Measurements from ENCODE around the gene DOCK2.

DOCK2 gene

DNA sequence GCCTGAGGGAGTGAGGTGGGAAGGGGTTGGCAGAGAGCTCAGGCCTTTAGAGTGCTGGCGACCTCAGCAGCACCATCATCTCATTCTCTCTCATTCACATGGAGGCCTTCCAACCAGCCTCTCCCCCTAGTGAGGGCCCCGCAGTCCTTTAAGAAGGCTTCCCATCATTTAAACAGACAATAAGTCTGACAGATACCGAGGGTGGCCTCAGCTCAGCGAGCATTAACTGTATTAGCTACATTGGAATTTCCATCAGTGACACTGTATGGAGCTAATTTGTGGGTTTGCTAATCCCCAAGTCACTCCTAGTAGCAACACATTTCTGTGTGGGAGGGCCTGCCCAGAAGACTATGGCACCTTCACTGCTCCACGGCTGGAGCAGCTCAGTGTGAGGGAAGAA lies 267.4 kb downstream of the DOCK2 start:
- H3K4me1 ChIP-seq (ENCODE audit: control insufficient read depth, insufficient read depth, low read length) = peaks cover 10% of the 10 kb centered on the region
- no peak overlapping the region for H3K27ac ChIP-seq (ENCODE audit: low read depth, low read length)
- H3K9ac ChIP-seq (ENCODE audit: low read length) = no peak overlapping the region
- H3K36me3 ChIP-seq (ENCODE audit: control insufficient read depth, insufficient read depth, low read length) = no peaks in the 10 kb centered on the region
- H3K9me3 ChIP-seq (ENCODE audit: control insufficient read depth, insufficient read depth, low read depth, low read length) = no peaks in the 10 kb centered on the region
- peaks cover 30% of the 10 kb centered on the region; the same call in 1 of the 2 replicates for H3K27me3 ChIP-seq (ENCODE audit: control insufficient read depth, insufficient read depth, low read length)
- no peak overlapping the region for H3K4me3 ChIP-seq (ENCODE audit: low read depth, low read length)

GRCh38 chr5:169905017-169905416 lies 267.9 kb downstream of the DOCK2 start:
- Histone ChIP-seq H3K9me3 (ENCODE audit: control insufficient read depth, insufficient read depth, low read depth, low read length) (no peaks in the 10 kb centered on the region), H3K4me3 (ENCODE audit: low read depth, low read length) (no peak overlapping the region), H3K36me3 (ENCODE audit: control insufficient read depth, insufficient read depth, low read length) (no peaks in the 10 kb centered on the region), H3K27ac (ENCODE audit: low read depth, low read length) (no peak overlapping the region), H3K4me1 (ENCODE audit: control insufficient read depth, insufficient read depth, low read length) (peaks cover 10% of the 10 kb centered on the region), H3K9ac (ENCODE audit: low read length) (no peak overlapping the region), H3K27me3 (ENCODE audit: control insufficient read depth, insufficient read depth, low read length) (peaks cover 33% of the 10 kb centered on the region; the same call in 1 of the 2 replicates)

GRCh38 chr5:169906745-169907649 lies 269.9 kb downstream of the DOCK2 start:
- H3K4me1 ChIP-seq (ENCODE audit: control insufficient read depth, insufficient read depth, low read length) = peaks cover 10% of the 10 kb centered on the region
- no peak overlapping the region for H3K4me3 ChIP-seq (ENCODE audit: low read depth, low read length)
- no peaks in the 10 kb centered on the region for H3K9me3 ChIP-seq (ENCODE audit: control insufficient read depth, insufficient read depth, low read depth, low read length)
- no peak overlapping the region for H3K27ac ChIP-seq (ENCODE audit: low read depth, low read length)
- H3K9ac ChIP-seq (ENCODE audit: low read length) = no peak overlapping the region
- peaks cover 33% of the 10 kb centered on the region; the same call in 1 of the 2 replicates for H3K27me3 ChIP-seq (ENCODE audit: control insufficient read depth, insufficient read depth, low read length)
- no peaks in the 10 kb centered on the region for H3K36me3 ChIP-seq (ENCODE audit: control insufficient read depth, insufficient read depth, low read length)

GRCh38 chr5:169908864-169909263 lies 271.8 kb downstream of the DOCK2 start:
- Histone ChIP-seq H3K27me3 (ENCODE audit: control insufficient read depth, insufficient read depth, low read length) (peaks cover 36% of the 10 kb centered on the region; the same call in 1 of the 2 replicates), H3K36me3 (ENCODE audit: control insufficient read depth, insufficient read depth, low read length) (no peaks in the 10 kb centered on the region), H3K4me1 (ENCODE audit: control insufficient read depth, insufficient read depth, low read length) (peaks cover 10% of the 10 kb centered on the region), H3K9me3 (ENCODE audit: control insufficient read depth, insufficient read depth, low read depth, low read length) (no peaks in the 10 kb centered on the region), H3K27ac (ENCODE audit: low read depth, low read length) (no peak overlapping the region), H3K4me3 (ENCODE audit: low read depth, low read length) (no peak overlapping the region), H3K9ac (ENCODE audit: low read length) (no peak overlapping the region)

- H3K9me3 ChIP-seq (ENCODE audit: control insufficient read depth, insufficient read depth, low read depth, low read length) = no peaks in the 10 kb centered on the region
- no peak overlapping the region for H3K4me3 ChIP-seq (ENCODE audit: low read depth, low read length)
- peaks cover 36% of the 10 kb centered on the region; the same call in 1 of the 2 replicates for H3K27me3 ChIP-seq (ENCODE audit: control insufficient read depth, insufficient read depth, low read length)
- H3K9ac ChIP-seq (ENCODE audit: low read length) = no peak overlapping the region
- peaks cover 10% of the 10 kb centered on the region for H3K4me1 ChIP-seq (ENCODE audit: control insufficient read depth, insufficient read depth, low read length)
- no peaks in the 10 kb centered on the region for H3K36me3 ChIP-seq (ENCODE audit: control insufficient read depth, insufficient read depth, low read length)
- H3K27ac ChIP-seq (ENCODE audit: low read depth, low read length) = no peak overlapping the region
Measured at GRCh38 chr5:169909945-169910344, 272.9 kb downstream of the DOCK2 start.

DNA sequence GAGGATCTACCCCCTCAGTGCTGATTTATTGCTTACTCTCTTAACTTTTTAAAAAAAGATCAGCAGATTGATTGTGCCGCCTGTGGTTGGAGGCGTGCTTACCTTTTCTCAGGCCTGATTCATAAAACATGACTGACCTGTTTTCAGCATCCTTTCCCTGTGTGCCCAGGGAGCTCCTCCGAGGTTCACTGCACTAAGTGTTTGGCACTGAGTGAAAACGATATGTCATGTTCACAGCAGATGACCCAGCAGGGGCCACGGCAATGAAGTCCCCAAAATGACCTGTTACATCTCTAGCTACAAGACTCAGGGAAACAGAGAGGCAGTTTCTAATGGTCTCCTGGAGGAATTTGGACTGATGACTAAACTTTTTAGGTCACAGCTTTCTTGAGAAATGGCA lies 273.3 kb downstream of the DOCK2 start:
- Histone ChIP-seq H3K9me3 (ENCODE audit: control insufficient read depth, insufficient read depth, low read depth, low read length) (no peaks in the 10 kb centered on the region), H3K27me3 (ENCODE audit: control insufficient read depth, insufficient read depth, low read length) (peaks cover 34% of the 10 kb centered on the region; the same call in 1 of the 2 replicates), H3K9ac (ENCODE audit: low read length) (no peak overlapping the region), H3K27ac (ENCODE audit: low read depth, low read length) (no peak overlapping the region), H3K4me1 (ENCODE audit: control insufficient read depth, insufficient read depth, low read length) (peaks cover 10% of the 10 kb centered on the region), H3K4me3 (ENCODE audit: low read depth, low read length) (no peak overlapping the region), H3K36me3 (ENCODE audit: control insufficient read depth, insufficient read depth, low read length) (no peaks in the 10 kb centered on the region)

GRCh38 chr5:169911448-169912212 lies 274.6 kb downstream of the DOCK2 start:
- H3K36me3 ChIP-seq (ENCODE audit: control insufficient read depth, insufficient read depth, low read length) = no peaks in the 10 kb centered on the region
- no peak overlapping the region for H3K4me3 ChIP-seq (ENCODE audit: low read depth, low read length)
- peaks cover 24% of the 10 kb centered on the region; the same call in 1 of the 2 replicates for H3K27me3 ChIP-seq (ENCODE audit: control insufficient read depth, insufficient read depth, low read length)
- no peak overlapping the region for H3K27ac ChIP-seq (ENCODE audit: low read depth, low read length)
- no peak overlapping the region for H3K9ac ChIP-seq (ENCODE audit: low read length)
- H3K9me3 ChIP-seq (ENCODE audit: control insufficient read depth, insufficient read depth, low read depth, low read length) = no peaks in the 10 kb centered on the region
- H3K4me1 ChIP-seq (ENCODE audit: control insufficient read depth, insufficient read depth, low read length) = peaks cover 10% of the 10 kb centered on the region

DNA sequence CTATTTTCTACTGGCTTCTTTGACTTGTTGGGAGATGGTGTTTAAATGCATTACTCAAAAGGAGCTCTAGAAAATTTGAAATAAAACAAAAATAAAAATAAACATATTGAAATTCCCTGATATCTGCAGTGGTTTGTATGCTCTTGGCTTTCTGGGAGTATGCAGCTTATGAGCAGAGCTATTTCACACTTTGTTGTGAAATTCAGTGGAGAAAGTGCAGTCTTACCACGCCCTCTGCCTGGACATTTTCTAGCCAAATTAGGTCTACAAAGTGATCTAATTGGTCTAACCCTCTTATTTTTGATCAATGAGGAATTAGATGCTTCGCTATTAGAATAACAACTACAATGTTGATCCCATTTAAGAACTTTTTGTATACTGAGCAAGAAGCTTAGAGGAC lies 276.4 kb downstream of the DOCK2 start:
- Histone ChIP-seq H3K27ac (ENCODE audit: low read depth, low read length) (no peak overlapping the region), H3K36me3 (ENCODE audit: control insufficient read depth, insufficient read depth, low read length) (no peaks in the 10 kb centered on the region), H3K9ac (ENCODE audit: low read length) (no peak overlapping the region)

GRCh38 chr5:169914766-169915165 lies 277.7 kb downstream of the DOCK2 start:
- no peaks in the 10 kb centered on the region for H3K9me3 ChIP-seq (ENCODE audit: control insufficient read depth, insufficient read depth, low read depth, low read length)
- no peak overlapping the region for H3K27ac ChIP-seq (ENCODE audit: low read depth, low read length)
- no peaks in the 10 kb centered on the region for H3K4me1 ChIP-seq (ENCODE audit: control insufficient read depth, insufficient read depth, low read length)
- peaks cover 4% of the 10 kb centered on the region; the same call in 1 of the 2 replicates for H3K27me3 ChIP-seq (ENCODE audit: control insufficient read depth, insufficient read depth, low read length)
- no peak overlapping the region for H3K4me3 ChIP-seq (ENCODE audit: low read depth, low read length)
- H3K9ac ChIP-seq (ENCODE audit: low read length) = no peak overlapping the region
- H3K36me3 ChIP-seq (ENCODE audit: control insufficient read depth, insufficient read depth, low read length) = no peaks in the 10 kb centered on the region

More for the DNA sequence above, 276.4 kb downstream of the DOCK2 start:
- Histone ChIP-seq H3K4me3 (ENCODE audit: low read depth, low read length) (no peak overlapping the region), H3K4me1 (ENCODE audit: control insufficient read depth, insufficient read depth, low read length) (no peaks in the 10 kb centered on the region), H3K27me3 (ENCODE audit: control insufficient read depth, insufficient read depth, low read length) (peaks cover 10% of the 10 kb centered on the region; the same call in 1 of the 2 replicates), H3K9me3 (ENCODE audit: control insufficient read depth, insufficient read depth, low read depth, low read length) (no peaks in the 10 kb centered on the region)

GRCh38 chr5:169917500-169917899 lies 280.4 kb downstream of the DOCK2 start:
- H3K27ac ChIP-seq (ENCODE audit: low read depth, low read length) = no peak overlapping the region
- no peak overlapping the region for H3K4me3 ChIP-seq (ENCODE audit: low read depth, low read length)
- no peak overlapping the region for H3K9ac ChIP-seq (ENCODE audit: low read length)
- no peaks in the 10 kb centered on the region for H3K36me3 ChIP-seq (ENCODE audit: control insufficient read depth, insufficient read depth, low read length)
- no peaks in the 10 kb centered on the region for H3K4me1 ChIP-seq (ENCODE audit: control insufficient read depth, insufficient read depth, low read length)
- no peaks in the 10 kb centered on the region for H3K9me3 ChIP-seq (ENCODE audit: control insufficient read depth, insufficient read depth, low read depth, low read length)
- H3K27me3 ChIP-seq (ENCODE audit: control insufficient read depth, insufficient read depth, low read length) = no peaks in the 10 kb centered on the region; the same call in 1 of the 2 replicates

DNA sequence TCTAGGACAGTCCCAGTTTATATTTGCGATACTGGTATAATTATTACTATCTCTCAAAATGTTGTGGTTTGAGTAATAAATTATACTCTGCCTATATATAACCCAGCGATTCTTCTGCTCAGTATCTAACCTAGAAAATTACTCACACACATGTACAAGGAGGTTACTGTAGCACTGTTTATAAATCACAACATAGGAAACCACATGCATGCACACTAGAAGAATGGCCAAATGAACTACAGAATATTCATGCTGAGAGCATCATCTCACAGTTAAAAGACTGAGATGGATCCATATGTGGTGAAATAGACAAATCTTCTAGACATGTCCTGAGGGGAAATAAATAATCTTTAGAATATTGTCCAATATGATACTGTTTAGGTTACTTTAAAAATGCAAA lies 281.2 kb downstream of the DOCK2 start:
- H3K9ac ChIP-seq (ENCODE audit: low read length) = no peak overlapping the region
- no peaks in the 10 kb centered on the region for H3K4me1 ChIP-seq (ENCODE audit: control insufficient read depth, insufficient read depth, low read length)
- H3K27ac ChIP-seq (ENCODE audit: low read depth, low read length) = no peak overlapping the region
- H3K27me3 ChIP-seq (ENCODE audit: control insufficient read depth, insufficient read depth, low read length) = no peaks in the 10 kb centered on the region
- no peaks in the 10 kb centered on the region for H3K36me3 ChIP-seq (ENCODE audit: control insufficient read depth, insufficient read depth, low read length)
- no peaks in the 10 kb centered on the region for H3K9me3 ChIP-seq (ENCODE audit: control insufficient read depth, insufficient read depth, low read depth, low read length)
- H3K4me3 ChIP-seq (ENCODE audit: low read depth, low read length) = no peak overlapping the region

Data from HUES6 (cell line).